HepG2 (cell line): Measurements from ENCODE around the gene ZBTB2. TPM values are rescaled to one million over a fixed set of nuclear protein-coding genes. Genes with fewer than 3 reads are reported as not detected.

Experiments
- DDIT3 ChIP-seq: sonication (generic); formaldehyde crosslinking; IDR thresholded peaks from 2 replicates; pipeline ENCODE4 v1.4.0; 2020; ENCODE audit warnings: mild to moderate bottlenecking, missing genetic modification reagents
- FLYWCH1 ChIP-seq: sonication (generic); formaldehyde crosslinking; IDR thresholded peaks from 2 replicates; pipeline ENCODE4 v1.8.1; 2023; ENCODE audit warnings: mild to moderate bottlenecking, missing genetic modification reagents
- GMEB2 ChIP-seq: IDR thresholded peaks from 2 replicates; pipeline ENCODE4 v1.6.1; 2016; ENCODE audit warnings: missing biosample characterization, missing genetic modification reagents, low read depth
- HIC2 ChIP-seq: sonication (generic); formaldehyde crosslinking; IDR thresholded peaks from 2 replicates; pipeline ENCODE4 v1.9.0; 2022; ENCODE audit warnings: low read depth, missing genetic modification reagents
- KDM6A ChIP-seq: IDR thresholded peaks from 2 replicates; pipeline ENCODE4 v1.6.1; 2016; ENCODE audit warnings: low read depth
- KIAA2018 ChIP-seq: sonication (generic); formaldehyde crosslinking; IDR thresholded peaks from 2 replicates; pipeline ENCODE4 v1.5.0; 2020; ENCODE audit warnings: mild to moderate bottlenecking, missing genetic modification reagents, borderline replicate concordance
- MTA1 ChIP-seq: sonication (generic); formaldehyde crosslinking; IDR thresholded peaks from 2 replicates; pipeline ENCODE4 v1.4.0; 2020; ENCODE audit warnings: missing genetic modification reagents, mild to moderate bottlenecking, borderline replicate concordance
- SNAI1 ChIP-seq: sonication (generic); formaldehyde crosslinking; IDR thresholded peaks from 2 replicates; pipeline ENCODE4 v1.5.0; 2020; ENCODE audit warnings: mild to moderate bottlenecking, missing genetic modification reagents, borderline replicate concordance
- SP1 ChIP-seq, 2 experiments: fragments of 450-650 bp in 1 of 2; sonication (generic) in 1 of 2; formaldehyde crosslinking in 1 of 2; IDR thresholded peaks; 2 replicates each; pipeline versions ENCODE4 v1.4.0 to v1.6.1; 2016 to 2020; ENCODE audit warnings: missing genetic modification reagents in 1 of 2
- SP4 ChIP-seq: sonication (generic); formaldehyde crosslinking; IDR thresholded peaks from 2 replicates; pipeline ENCODE4 v1.8.1; 2023; ENCODE audit warnings: mild to moderate bottlenecking, missing genetic modification reagents
- TRAFD1 ChIP-seq: sonication (generic); formaldehyde crosslinking; IDR thresholded peaks from 2 replicates; pipeline ENCODE4 v1.5.1; 2020; ENCODE audit warnings: missing genetic modification reagents, mild to moderate bottlenecking, borderline replicate concordance
- XBP1 ChIP-seq: sonication (generic); formaldehyde crosslinking; IDR thresholded peaks from 2 replicates; pipeline ENCODE4 v1.5.0; 2020; ENCODE audit warnings: missing genetic modification reagents
- ZNF121 ChIP-seq: sonication (generic); formaldehyde crosslinking; IDR thresholded peaks from 2 replicates; pipeline ENCODE4 v1.5.0; 2020; ENCODE audit warnings: mild to moderate bottlenecking, missing genetic modification reagents
- ZNF510 ChIP-seq: sonication (generic); formaldehyde crosslinking; IDR thresholded peaks from 2 replicates; pipeline ENCODE4 v1.4.0; 2020; ENCODE audit warnings: low read depth, mild to moderate bottlenecking, missing genetic modification reagents
- ZNF644 ChIP-seq: IDR thresholded peaks from 2 replicates; pipeline ENCODE4 v1.6.1; 2016; ENCODE audit warnings: low read depth
- ZNF709 ChIP-seq: sonication (generic); formaldehyde crosslinking; IDR thresholded peaks from 2 replicates; pipeline ENCODE4 v1.5.0; 2020; ENCODE audit warnings: mild to moderate bottlenecking, missing genetic modification reagents
- polyA plus RNA-seq, 8 experiments: library from polyadenylated mRNA; depleted of rRNA in 3 of 8; stranded (reverse) in 7 of 8; unstranded in 1 of 8; fragments of >200 nt; fragmentation: Illumina TruSeq in 4 of 8; extraction: Trizol in 4 of 8; gene quantifications; 2 replicates each; pipeline versions ENCODE4 v1.2.1 to v1.2.3, GENCODE V29; 2011 to 2016; ENCODE audit warnings: low read depth in 4 of 8, missing spikeins in 1 of 8, mixed read lengths in 1 of 8; ENCODE audit not compliant: insufficient read depth in 1 of 8
- total RNA-seq, 5 experiments: library from RNA; depleted of rRNA; stranded (reverse); fragments of >200 nt; fragmentation: Illumina TruSeq; extraction: Trizol; gene quantifications; 2 replicates each; pipeline ENCODE4 v1.2.3, GENCODE V29; 2016; ENCODE audit warnings: low read depth in 1 of 5

The ZBTB2 gene
- total and polyA plus RNA-seq, 2 of the 13 experiments (the other 11 are each of a cell fraction or from before 2014, with no cell fraction given) = 15.4 to 22.8 TPM

GRCh38 chr6:151390276-151390850 is 996 bp downstream of the ZBTB2 start (continued):
- no peak for TF ChIP-seq KIAA2018
- TF ChIP-seq GMEB2 (CRISPR knock-in tag) = peak; percentile 96
- TF ChIP-seq TRAFD1 (CRISPR knock-in tag) = no peak
- TF ChIP-seq HIC2 (CRISPR knock-in tag) = no peak
- no peak for TF ChIP-seq DDIT3
- TF ChIP-seq SNAI1 = no peak
- TF ChIP-seq ZNF644 (CRISPR knock-in tag) = no peak
- TF ChIP-seq MTA1 (CRISPR knock-in tag) = peak; percentile 37
- TF ChIP-seq ZNF709 (CRISPR knock-in tag) = no peak
- no peak for TF ChIP-seq ZNF121 (CRISPR knock-in tag)
- TF ChIP-seq KDM6A = 0 out of 2 replicates have a peak, but pooled peaks have one; percentile 14
- TF ChIP-seq SP4 = peak; percentile 85
- TF ChIP-seq FLYWCH1 (CRISPR knock-in tag) = no peak
- TF ChIP-seq SP1 (IDR thresholded peaks at IDR 0.05) = peak; percentile 75
- TF ChIP-seq SP1 (CRISPR knock-in tag; IDR thresholded peaks at IDR 0.05) = peak; percentile 78
- TF ChIP-seq ZNF510 (CRISPR knock-in tag) = no peak; the same call in 1 of the 2 replicates
- no peak for TF ChIP-seq XBP1 (CRISPR knock-in tag)
